Smooth muscle cell of the brain vasculature (primary cell): ENCODE measurements around the gene BRAT1.

ENCODE experiments used
- DNase-seq: peaks from one replicate; pipeline ENCODE4 v3.0.0-alpha.2; 2012; ENCODE audit warnings: low read depth, low spot score

BRAT1 gene

DNA sequence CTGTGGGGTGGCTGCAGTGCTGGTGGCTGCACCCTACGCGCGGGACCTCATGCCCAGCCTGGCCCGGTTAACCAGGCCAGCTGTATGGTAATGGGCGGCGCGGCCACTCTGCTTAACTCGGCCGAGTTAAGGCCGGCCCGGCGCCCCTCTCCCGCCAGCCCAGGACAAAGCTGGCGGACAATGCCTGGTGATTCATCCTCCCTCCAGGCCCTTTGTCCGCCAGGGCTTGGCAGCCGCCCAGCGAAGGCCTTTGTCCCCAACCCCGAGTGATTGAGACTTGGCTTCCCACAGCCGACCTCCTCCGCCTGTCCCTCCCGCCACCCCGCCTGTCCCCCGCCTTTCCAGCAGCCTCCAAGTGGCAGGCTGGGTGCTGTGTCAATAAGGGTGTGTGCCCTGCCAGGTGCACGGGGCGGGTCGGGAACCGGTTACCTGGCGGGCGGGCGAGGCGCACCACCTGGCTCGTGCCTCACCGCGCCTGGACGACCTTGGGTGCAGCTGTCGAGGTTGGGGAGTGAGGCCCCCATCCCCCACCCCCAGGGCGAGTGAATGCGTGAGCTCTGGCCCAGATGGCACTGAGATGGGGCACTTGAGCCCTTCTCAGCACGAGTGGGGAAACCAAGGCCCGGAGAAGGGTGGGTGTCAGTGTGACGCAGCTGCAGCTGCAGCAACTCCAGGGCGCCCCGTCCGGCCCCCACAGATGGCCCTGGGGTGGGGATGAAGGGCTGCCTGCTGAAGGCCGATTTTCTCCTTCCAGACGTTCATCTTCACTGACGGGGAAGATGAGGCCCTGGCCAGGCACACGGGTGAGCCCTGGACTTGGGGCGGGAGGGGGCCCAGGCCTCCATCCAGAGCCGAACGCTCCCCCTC lies 31.1 kb downstream of the BRAT1 start:
- DNase-seq, result no peak

DNA sequence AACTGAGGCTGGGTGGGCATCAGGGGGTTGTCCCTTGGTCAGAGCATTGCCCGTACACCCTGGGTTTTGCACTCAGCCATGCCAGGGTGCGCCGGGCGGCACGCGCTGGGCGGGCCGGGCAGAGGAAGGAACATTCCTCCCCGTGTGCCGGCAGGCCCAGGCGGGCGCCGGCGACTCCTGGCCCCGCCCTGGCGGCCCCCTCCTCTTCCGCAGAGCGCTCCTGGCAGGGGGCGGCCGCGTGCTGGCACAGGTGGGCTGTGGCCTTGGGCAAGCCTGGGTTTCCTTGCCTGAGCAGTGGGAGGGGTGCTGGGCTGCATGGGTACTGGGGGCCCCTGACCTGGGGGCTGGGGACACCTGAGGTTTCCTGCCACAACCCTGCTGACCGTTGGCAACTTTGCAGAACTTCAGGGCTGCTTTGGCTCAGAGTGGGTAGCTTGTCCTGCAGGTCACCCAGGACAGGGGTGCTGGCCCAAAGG lies 31.8 kb downstream of the BRAT1 start:
- no peak for DNase-seq

DNA sequence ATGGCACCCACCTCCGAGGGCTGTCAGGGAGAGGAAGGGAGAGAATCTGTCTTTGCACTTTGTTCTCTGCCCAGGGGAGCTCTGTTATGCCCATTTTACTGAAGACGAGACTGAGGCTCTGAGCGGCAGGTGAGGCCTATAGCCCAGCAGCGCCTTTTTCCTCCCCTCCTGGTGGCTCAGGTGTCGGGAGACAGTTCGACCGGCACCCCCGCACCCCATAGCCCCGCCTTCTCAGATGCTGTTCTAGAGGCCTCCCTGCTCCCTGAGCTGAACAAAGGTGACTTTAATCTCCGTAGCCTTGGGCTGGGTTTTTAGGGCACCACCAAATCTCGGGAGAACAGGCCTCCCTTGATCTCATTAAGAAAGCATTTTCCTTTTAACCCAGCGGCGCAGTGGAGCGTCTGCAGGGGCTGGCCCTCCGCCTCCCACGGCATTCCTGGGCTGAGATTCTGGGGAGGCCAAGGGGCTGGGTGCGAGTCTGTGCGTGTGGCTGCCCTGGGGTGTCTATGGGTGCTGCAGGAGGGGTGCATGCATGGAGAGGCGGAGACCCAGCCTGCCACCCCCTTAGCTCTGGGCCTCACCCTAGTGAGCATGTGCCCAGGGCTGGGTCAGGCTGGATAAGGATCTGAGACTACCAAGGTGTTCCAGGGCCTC lies 32.4 kb downstream of the BRAT1 start:
- no peak for DNase-seq

DNA sequence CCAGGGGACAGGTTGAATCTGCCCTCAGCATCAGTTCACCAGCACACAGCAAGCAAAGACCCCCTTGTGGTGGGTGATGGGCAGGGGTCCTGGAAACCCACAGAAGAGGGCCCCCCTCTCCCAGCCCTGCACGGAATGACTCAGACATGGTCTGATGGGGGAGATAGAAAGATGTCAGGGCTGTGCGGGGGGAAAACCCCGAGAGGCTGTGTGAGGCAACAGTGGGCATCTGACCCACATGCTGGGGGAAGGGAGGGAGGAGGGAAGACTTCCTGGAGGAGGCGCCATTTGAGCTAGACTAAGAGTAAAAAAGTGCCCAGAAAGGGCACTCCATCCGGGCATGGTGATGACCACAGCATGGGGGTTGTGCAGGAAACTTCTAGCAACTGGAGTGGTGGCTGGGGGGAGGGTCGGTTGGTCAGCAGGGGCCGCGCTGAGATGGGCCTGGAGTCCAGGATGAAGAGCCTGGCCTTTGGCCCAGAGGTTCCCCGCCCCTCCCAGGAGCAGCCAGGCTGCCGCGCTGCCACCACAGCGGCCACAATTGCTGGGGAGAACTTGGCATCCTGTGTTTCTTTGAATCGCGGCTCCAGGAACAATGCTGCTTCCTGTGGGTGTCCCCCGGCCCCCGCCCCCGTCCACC lies 33.3 kb downstream of the BRAT1 start:
- DNase-seq, result no peak

DNA sequence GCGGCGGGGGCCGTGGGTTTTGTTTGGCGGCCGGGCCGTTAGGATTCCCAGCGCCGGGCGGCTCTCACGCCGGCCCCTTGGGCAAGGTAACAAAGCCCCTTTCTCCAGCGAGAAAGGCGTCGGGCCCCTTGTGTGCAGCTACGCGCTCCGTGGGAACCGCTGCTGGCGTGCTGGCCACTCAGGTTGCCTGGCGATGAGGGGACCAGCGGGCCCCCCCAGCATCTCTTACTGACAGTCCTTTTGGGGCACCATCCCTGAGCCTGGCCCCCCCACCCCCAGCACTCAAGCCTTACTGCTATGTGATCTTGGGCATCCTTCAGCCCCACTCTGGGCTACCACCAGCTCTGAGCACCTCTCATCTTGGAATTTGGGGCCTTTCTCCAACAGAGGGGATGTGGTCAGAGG lies 34.0 kb downstream of the BRAT1 start:
- no peak for DNase-seq

DNA sequence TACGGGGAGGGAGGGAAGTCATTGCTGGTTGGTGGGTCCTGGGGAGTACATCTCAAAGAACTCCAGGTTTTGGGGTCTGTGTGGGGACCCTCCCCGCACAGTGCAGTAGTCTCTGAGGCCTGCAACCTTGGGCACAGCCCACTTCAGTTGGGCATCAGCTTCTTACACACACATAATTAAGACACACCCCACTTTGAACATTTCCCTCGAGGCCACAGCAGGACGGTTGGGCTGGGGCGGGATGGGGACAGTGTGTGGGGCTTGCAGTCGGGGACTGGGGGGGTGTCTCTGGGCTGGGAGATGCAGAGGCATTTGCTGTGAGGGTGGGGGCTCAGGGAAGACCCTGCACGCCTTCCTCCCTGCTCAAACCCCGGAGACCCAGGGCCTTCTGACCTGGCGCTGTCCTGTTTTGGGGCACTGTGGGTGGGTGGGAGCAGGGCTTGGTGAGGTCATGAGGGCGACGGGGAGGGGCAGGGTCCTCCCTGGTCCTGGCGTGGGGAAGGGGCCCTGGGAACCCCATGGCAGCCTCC lies 34.5 kb downstream of the BRAT1 start:
- DNase-seq, result no peak

GRCh38 chr7:2520131-2520760 lies 35.1 kb downstream of the BRAT1 start:
- no peak for DNase-seq

DNA sequence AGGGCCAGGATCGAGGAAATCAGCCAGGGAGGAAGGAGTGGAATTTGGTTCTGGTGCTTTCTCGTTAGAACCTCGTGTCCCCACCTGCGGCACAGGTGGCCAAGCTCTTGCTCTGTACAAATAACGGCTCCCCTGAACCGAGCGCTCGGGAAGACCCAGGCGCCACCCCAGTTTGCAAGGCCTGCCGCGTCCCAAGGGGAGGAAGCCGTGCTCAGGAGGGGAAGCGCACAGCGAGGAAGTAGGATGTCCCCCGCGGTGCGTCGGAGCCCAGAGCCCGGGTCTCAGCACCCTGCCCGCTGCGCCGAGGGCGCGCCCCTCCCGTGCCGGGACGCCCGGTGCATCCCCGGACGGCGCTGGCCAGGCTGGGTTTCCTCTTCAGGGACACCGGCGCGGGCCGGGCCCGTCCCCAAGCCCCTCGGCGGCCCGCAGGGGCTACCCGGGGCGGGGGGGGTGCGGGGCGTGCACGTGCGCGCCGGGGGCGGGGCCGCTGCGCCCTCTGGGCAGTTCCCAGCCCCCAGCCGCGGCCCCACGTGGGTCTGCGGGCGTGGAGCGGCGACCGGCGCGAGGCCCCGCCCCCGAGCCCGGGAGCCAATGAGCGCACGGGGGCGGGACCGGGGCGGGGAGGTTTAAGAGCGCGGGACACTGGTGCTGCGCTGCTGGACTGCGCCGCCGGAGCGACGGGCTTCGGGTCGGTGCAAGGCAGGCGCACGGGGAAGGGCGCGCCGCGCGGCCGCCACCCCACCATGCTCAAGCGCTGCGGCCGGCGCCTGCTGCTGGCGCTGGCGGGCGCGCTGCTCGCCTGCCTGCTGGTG lies 36.0 kb downstream of the BRAT1 start, which contains the start of gene LFNG:
Gene LFNG (plus strand): TSS at position 656 of the 812 bp plus-strand sequence. CDS start 88 bp downstream, at position 744.
- DNase-seq, result peak; percentile 65

DNA sequence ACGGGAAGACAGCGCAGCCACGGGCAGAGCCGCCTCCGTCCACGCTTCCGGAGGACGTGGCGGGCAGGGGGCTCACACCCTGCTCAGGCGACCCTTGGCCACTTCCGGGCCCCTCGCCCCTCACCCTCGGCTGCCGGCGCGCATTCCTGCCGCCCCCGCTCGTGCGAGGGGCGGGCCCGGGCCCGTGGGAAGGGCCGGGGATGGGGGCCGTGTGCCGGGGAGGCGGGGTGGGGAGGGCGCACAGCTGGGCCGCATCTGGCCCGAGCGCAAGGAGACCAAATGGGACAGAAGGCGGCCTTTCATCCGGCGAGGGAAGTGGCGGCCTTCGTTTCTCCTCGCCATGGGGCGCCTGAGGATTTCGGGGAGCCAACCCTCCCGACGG lies 36.6 kb downstream of the BRAT1 start:
- DNase-seq, result no peak

DNA sequence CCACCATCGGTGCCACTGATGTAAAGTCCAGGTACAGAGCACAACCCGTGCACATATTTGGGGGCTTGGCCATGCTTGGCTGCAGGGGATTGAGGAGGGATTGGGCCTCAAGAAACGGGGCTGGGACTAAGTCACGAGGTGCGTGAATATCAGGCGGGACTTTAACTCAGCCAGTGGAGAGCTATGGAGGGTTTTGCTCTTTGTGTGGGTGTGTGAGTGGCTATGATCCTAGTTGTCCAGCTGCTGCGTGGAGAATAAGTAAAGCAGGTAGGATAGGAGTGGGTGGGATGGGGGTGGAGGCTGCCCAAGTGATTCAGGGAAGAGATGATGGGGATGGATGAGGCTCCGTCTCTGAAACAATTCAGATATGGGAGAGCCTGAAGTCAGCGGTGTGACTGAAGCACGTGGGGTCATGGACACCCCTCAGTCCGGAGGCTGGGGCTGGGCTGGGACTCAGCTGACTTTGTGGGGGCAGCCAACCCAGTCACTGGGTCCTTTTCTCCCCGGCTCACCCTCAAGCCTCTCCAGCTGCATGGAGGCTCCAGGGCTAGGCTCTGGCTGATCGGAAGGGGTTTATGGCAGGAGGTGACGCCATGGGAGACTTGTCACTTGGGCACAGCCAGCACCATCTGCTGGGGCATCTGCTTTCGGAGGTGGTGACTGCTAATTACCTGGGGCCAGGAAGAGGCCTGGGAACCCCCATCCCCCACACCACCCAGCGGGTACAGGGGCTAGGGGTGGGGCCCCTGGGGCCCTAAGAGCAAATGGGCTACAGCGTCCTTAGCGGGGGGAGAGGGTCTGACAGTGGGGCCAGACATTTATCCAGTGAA lies 37.4 kb downstream of the BRAT1 start:
- no peak for DNase-seq

DNA sequence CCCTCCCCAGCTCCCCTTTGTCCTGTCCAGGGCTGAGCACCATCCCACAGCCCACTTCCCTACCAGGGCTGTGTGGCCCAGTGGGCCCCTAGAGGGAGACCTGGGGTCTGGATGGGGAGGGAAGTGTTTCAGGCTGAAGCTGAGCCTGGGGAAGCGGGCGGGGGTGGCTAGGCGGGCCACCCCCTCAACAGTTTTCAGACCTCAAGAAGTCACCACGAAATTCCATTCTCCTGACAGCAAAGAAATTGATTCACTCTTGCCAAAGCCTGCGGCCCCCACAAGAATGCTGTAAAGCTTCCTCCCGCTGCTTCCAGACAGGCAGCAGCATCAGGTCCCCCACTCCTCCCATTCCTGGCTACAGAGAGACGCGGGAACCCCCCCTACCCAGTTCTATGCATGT lies 38.3 kb downstream of the BRAT1 start:
- peak; percentile 61 for DNase-seq

GRCh38 chr7:2516194-2516555 lies 39.1 kb downstream of the BRAT1 start:
- no peak for DNase-seq

DNA sequence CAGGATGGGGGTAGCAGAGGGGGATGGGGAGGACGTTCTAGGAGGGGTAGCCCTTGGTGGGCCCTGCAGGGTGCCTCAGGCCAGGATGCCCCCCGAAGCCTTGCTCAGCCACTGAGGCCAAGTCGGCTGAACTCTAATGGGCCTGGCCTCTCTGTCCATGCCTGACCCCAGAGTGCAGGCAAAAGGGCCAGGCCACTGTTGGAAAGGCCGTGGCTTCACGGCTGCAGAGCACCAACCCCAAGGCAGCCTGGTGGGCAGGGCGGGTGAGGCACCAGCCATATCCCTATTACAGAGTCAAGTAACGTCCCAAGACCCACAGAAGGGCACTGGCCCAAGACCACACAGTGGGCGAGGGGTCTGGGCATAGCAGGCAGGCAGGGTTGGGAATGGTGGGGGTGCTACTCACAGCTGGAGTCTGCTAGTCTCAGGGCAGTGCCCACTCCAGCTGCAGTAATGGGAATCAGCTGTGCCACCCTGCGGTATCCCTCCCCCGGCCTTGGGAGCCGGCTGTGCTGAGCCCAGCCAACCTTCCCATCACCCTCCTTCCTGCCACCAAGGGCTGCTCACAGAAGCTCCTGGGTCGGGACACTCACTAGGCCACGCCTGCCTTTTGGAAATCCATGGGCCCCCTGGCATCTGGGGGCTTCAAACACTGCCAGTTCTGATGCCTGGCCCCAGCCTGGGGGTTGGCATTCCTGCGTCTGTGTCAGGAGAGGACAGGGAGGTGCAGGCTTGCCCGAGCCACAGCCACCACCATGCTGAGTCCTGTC lies 39.7 kb downstream of the BRAT1 start:
- DNase-seq, result no peak

DNA sequence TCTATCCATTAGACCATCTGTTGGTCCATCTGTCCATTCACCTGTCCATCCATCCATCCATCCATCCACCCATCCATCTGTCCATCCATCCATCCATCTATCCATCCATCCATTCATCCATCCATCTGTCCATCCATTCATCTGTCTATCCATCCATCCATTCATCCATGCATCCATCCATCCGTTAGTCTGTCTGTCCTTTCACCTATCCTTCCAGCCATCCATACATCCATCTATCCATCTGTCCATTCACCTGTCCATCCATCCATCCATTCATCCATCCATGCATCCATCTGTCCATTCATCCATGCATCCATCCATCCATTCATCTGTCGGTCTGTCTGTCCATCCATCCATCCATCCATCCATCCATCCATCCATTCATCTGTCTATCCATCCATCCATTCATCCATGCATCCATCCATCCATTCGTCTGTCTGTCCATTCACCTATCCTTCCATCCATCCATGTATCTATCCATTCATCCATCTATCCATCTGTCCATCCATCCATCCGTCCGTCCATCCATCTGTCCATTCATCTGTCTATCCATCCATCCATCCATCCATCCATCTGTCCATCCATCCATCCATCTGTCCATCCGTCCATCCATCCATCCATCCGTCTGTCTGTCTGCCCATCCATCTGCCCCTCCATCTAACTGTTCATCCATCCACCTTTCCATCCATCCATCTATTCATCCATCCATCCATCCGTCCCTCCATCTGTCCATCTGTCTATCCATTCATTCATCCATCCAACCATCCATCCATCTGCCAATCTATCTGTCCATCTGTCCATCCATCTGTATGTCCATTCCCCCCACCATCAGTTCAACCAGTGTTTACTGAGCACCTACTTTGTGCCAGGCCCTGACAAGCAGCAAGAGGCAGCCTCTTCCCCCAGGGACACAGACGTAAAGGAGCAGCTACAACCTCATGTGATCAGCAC lies 40.6 kb downstream of the BRAT1 start:
- no peak for DNase-seq

DNA sequence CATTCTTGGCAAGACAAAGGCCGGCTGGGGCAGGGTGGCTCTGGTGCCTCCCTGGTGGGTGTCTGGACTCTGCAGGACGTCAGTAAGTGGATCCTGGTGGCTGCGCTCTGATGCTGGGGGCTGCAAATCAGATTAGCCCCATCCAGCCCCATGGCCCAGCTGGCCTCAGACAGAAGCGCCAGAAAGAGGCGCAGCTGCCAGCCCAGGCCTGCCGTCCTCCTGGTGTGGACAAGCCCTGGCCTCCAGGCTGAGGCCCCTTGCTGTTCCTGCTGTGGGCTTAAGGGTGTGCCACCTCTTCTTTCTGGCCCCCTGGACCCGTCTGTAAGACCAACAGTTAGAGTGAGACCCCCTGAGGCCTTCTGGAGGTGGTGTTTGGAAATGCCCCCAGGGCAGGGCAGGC lies 41.6 kb downstream of the BRAT1 start:
- no peak for DNase-seq

- DNase-seq, result no peak
These were observed 42.6 kb downstream of the BRAT1 start for GRCh38 chr7:2512713-2513112.

GRCh38 chr7:2512179-2512661 lies 43.1 kb downstream of the BRAT1 start:
- DNase-seq, result no peak

DNA sequence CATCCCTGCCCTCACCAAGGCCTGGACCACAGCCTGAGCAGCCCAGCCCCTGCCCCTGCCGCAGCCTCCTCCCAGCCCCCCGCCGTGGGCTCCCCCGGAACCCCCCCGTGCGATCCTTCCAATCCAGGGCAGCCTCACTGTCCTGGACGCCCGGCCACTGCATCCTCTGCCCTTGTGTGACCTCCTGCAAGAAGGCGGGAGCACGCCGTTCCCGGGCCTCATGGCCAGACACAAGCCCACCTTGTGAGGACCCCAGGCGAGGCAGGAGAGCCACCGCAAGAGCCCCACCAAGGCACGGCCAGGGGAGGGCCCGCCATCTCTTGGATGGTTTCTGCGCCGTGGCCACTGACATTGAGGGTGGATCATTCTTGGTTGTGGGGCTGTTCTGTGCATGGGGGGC lies 43.6 kb downstream of the BRAT1 start:
- no peak for DNase-seq
